HEK293 (cell line): Measurements from ENCODE around the gene CALHM3.

Experiments
- HOXA7 ChIP-seq: sonication (generic); formaldehyde crosslinking; IDR thresholded peaks from 2 replicates; pipeline ENCODE4 v1.8.1; 2022; ENCODE audit warnings: missing genetic modification reagents, borderline replicate concordance
- REST ChIP-seq: fragments of 450-650 bp; formaldehyde crosslinking; IDR thresholded peaks from 2 replicates; pipeline ENCODE4 v1.5.1; 2016; ENCODE audit warnings: missing biosample characterization, missing genetic modification characterization
- ZNF510 ChIP-seq: fragments of 450-650 bp; formaldehyde crosslinking; IDR thresholded peaks from 2 replicates; pipeline ENCODE4 v1.5.1; 2018; ENCODE audit warnings: mild to moderate bottlenecking, missing genetic modification characterization, missing biosample characterization; ENCODE audit not compliant: insufficient replicate concordance

GRCh38 chr10:103495321-103495720, 16.3 kb upstream of the CALHM3 start:
- TF ChIP-seq ZNF510 (tag by site-specific recombination) (no peak), HOXA7 (no peak), REST (no peak)
